ENCODE measurements around the gene PHF1. TPM values are rescaled to one million over a fixed set of nuclear protein-coding genes. Genes with fewer than 3 reads are reported as not detected.

PHF1 gene
- total RNA-seq, 8 experiments from 2014 or later = 24.3 to 63.6 (median 44.4) TPM

GRCh38 chr6:33433001-33433543, 22.3 kb downstream of the PHF1 start:
- ATAC-seq (replicated peaks in 6 of 8) = peak in 5 of 8 experiments; percentile 6 to 18 (median 14)
- H3K27ac ChIP-seq = peak overlapping the region in 1 of 2 donors; percentile 52
- in situ Hi-C loops (cut with MboI; ENCODE audit: low pct_unique_long_range_greater_than_20kb in 2 of 9, low sequenced_read_pairs in 9 of 9, unreplicated experiment in 9 of 9) = no loop called here
- 100% methylated on average over 1 of the region's 1 CpG; no CpG with 5 or more reads in 7 of the 10 experiments for WGBS, 10 experiments
- peak overlapping the region in 1 of 5 donors; percentile 9 for H3K4me3 ChIP-seq
- peaks cover 52 to 61% of the 10 kb centered on the region in 2 donors for H3K4me1 ChIP-seq (replicated peaks in 1 of 2)

- peaks cover 49 to 57% of the 10 kb centered on the region in 2 donors for H3K4me1 ChIP-seq (replicated peaks in 1 of 2)
- WGBS, 10 experiments = 0 to 75% (median 37%) methylated on average over 1 to 3 of the region's 17 CpGs; no CpG with 5 or more reads in 1 of the 10 experiments
- in situ Hi-C loops (cut with MboI; ENCODE audit: low pct_unique_long_range_greater_than_20kb in 2 of 9, low sequenced_read_pairs in 9 of 9, unreplicated experiment in 9 of 9) = no loop called here
- H3K4me3 ChIP-seq = peak overlapping the region in 4 of 5 donors; percentile 3 to 16 (median 11)
- ATAC-seq (replicated peaks in 6 of 8) = peak in 6 of 8 experiments; percentile 47 to 56 (median 53)
- H3K27ac ChIP-seq = peak overlapping the region; percentile 24 to 56
Measured at GRCh38 chr6:33433544-33434191, 22.9 kb downstream of the PHF1 start.

- H3K4me3 ChIP-seq = no peak overlapping the region
- peaks cover 38 to 44% of the 10 kb centered on the region in 2 donors for H3K4me1 ChIP-seq (replicated peaks in 1 of 2)
- no peak overlapping the region for H3K27ac ChIP-seq
- ATAC-seq (replicated peaks in 6 of 8) = no peak
- 83 to 100% (median 97%) methylated on average over 1 to 3 of the region's 4 CpGs; no CpG with 5 or more reads in 6 of the 10 experiments for WGBS, 10 experiments
- in situ Hi-C loops (cut with MboI; ENCODE audit: low pct_unique_long_range_greater_than_20kb in 2 of 9, low sequenced_read_pairs in 9 of 9, unreplicated experiment in 9 of 9) = no loop called here
Measured at GRCh38 chr6:33434961-33435360, 24.1 kb downstream of the PHF1 start.

GRCh38 chr6:33437666-33438065, 26.9 kb downstream of the PHF1 start:
- WGBS, 10 experiments = 98 to 100% methylated on average over 6 to 9 of the region's 18 CpGs; no CpG with 5 or more reads in 8 of the 10 experiments
- peaks cover 16 to 19% of the 10 kb centered on the region in 2 donors for H3K4me1 ChIP-seq (replicated peaks in 1 of 2)
- ATAC-seq (replicated peaks in 6 of 8) = no peak
- in situ Hi-C loops (cut with MboI; ENCODE audit: low pct_unique_long_range_greater_than_20kb in 2 of 9, low sequenced_read_pairs in 9 of 9, unreplicated experiment in 9 of 9) = no loop called here
- H3K27ac ChIP-seq = no peak overlapping the region
- H3K4me3 ChIP-seq = no peak overlapping the region

- Histone ChIP-seq H3K27ac (no peak overlapping the region), H3K4me3 (no peak overlapping the region), H3K4me1 (replicated peaks in 1 of 2) (peaks cover 2 to 4% of the 10 kb centered on the region in 2 donors)
- WGBS, 10 experiments = 80 to 100% (median 95%) methylated on average over 1 to 3 of the region's 3 CpGs; no CpG with 5 or more reads in 5 of the 10 experiments
- in situ Hi-C loops (cut with MboI; ENCODE audit: low pct_unique_long_range_greater_than_20kb in 2 of 9, low sequenced_read_pairs in 9 of 9, unreplicated experiment in 9 of 9) = no loop called here
- no peak for ATAC-seq (replicated peaks in 6 of 8)
Measured at GRCh38 chr6:33438978-33439594, 28.3 kb downstream of the PHF1 start.

GRCh38 chr6:33439956-33440648, 29.3 kb downstream of the PHF1 start:
- ATAC-seq (replicated peaks in 6 of 8) = no peak
- WGBS, 10 experiments = 37 to 86% (median 78%) methylated on average over 2 to 7 of the region's 9 CpGs; no CpG with 5 or more reads in 1 of the 10 experiments
- Histone ChIP-seq H3K4me3 (no peak overlapping the region), H3K27ac (no peak overlapping the region), H3K4me1 (replicated peaks in 1 of 2) (no peaks in the 10 kb centered on the region)
- in situ Hi-C loops (cut with MboI; ENCODE audit: low pct_unique_long_range_greater_than_20kb in 2 of 9, low sequenced_read_pairs in 9 of 9, unreplicated experiment in 9 of 9) = no loop called here

- Histone ChIP-seq H3K4me1 (replicated peaks in 1 of 2) (no peaks in the 10 kb centered on the region), H3K27ac (no peak overlapping the region), H3K4me3 (no peak overlapping the region)
- no peak for ATAC-seq (replicated peaks in 6 of 8)
- in situ Hi-C loops (cut with MboI; ENCODE audit: low pct_unique_long_range_greater_than_20kb in 2 of 9, low sequenced_read_pairs in 9 of 9, unreplicated experiment in 9 of 9) = no loop called here
- 92 to 95% (median 93%) methylated on average over 4 to 15 of the region's 19 CpGs; no CpG with 5 or more reads in 7 of the 10 experiments for WGBS, 10 experiments
Measured at GRCh38 chr6:33440649-33441309, 30.0 kb downstream of the PHF1 start.

- Histone ChIP-seq H3K4me3 (no peak overlapping the region), H3K4me1 (replicated peaks in 1 of 2) (no peaks in the 10 kb centered on the region), H3K27ac (no peak overlapping the region)
- in situ Hi-C loops (cut with MboI; ENCODE audit: low pct_unique_long_range_greater_than_20kb in 2 of 9, low sequenced_read_pairs in 9 of 9, unreplicated experiment in 9 of 9) = no loop called here
- 80 to 100% (median 100%) methylated on average over 1 to 4 of the region's 9 CpGs; no CpG with 5 or more reads in 7 of the 10 experiments for WGBS, 10 experiments
- ATAC-seq (replicated peaks in 6 of 8) = peak in 1 of 8 experiments; percentile 11
Measured at GRCh38 chr6:33441457-33441856, 30.6 kb downstream of the PHF1 start.

GRCh38 chr6:33442283-33442682, 31.5 kb downstream of the PHF1 start:
- no peak overlapping the region for H3K4me3 ChIP-seq
- in situ Hi-C loops (cut with MboI; ENCODE audit: low pct_unique_long_range_greater_than_20kb in 2 of 9, low sequenced_read_pairs in 9 of 9, unreplicated experiment in 9 of 9) = no loop called here
- H3K27ac ChIP-seq = no peak overlapping the region
- 93 to 100% (median 100%) methylated on average over 1 to 5 of the region's 8 CpGs; no CpG with 5 or more reads in 4 of the 10 experiments for WGBS, 10 experiments
- no peaks in the 10 kb centered on the region for H3K4me1 ChIP-seq (replicated peaks in 1 of 2)
- peak in 1 of 8 experiments; percentile 13 for ATAC-seq (replicated peaks in 6 of 8)

GRCh38 chr6:33443025-33443424, 32.2 kb downstream of the PHF1 start:
- 80 to 100% methylated on average over 1 to 2 of the region's 17 CpGs; no CpG with 5 or more reads in 8 of the 10 experiments for WGBS, 10 experiments
- in situ Hi-C loops (cut with MboI; ENCODE audit: low pct_unique_long_range_greater_than_20kb in 2 of 9, low sequenced_read_pairs in 9 of 9, unreplicated experiment in 9 of 9) = no loop called here
- no peak overlapping the region for H3K4me3 ChIP-seq
- no peak overlapping the region for H3K27ac ChIP-seq
- ATAC-seq (replicated peaks in 6 of 8) = peak in 4 of 8 experiments; percentile 21 to 41 (median 30)
- H3K4me1 ChIP-seq (replicated peaks in 1 of 2) = no peaks in the 10 kb centered on the region

GRCh38 chr6:33443619-33444504, 33.0 kb downstream of the PHF1 start:
- no peaks in the 10 kb centered on the region for H3K4me1 ChIP-seq (replicated peaks in 1 of 2)
- in situ Hi-C loops (cut with MboI; ENCODE audit: low pct_unique_long_range_greater_than_20kb in 2 of 9, low sequenced_read_pairs in 9 of 9, unreplicated experiment in 9 of 9) = no loop called here
- H3K4me3 ChIP-seq = no peak overlapping the region
- no peak overlapping the region for H3K27ac ChIP-seq
- 80 to 100% (median 100%) methylated on average over 1 to 2 of the region's 18 CpGs; no CpG with 5 or more reads in 5 of the 10 experiments for WGBS, 10 experiments
- ATAC-seq (replicated peaks in 6 of 8) = peak in 3 of 8 experiments; percentile 2 to 13 (median 10)
